ENCODE data around the gene NSFL1C. TPM values are rescaled to one million over a fixed set of nuclear protein-coding genes. Genes with fewer than 3 reads are reported as not detected.
"Not testable (repeated sequence)": the region's sequence is repeated elsewhere in the genome, so short reads cannot be mapped to it uniquely, and the experiment has no call there.

The NSFL1C gene
- total RNA-seq, 2 experiments from 2014 or later = 67.2 to 67.9 TPM

DNA sequence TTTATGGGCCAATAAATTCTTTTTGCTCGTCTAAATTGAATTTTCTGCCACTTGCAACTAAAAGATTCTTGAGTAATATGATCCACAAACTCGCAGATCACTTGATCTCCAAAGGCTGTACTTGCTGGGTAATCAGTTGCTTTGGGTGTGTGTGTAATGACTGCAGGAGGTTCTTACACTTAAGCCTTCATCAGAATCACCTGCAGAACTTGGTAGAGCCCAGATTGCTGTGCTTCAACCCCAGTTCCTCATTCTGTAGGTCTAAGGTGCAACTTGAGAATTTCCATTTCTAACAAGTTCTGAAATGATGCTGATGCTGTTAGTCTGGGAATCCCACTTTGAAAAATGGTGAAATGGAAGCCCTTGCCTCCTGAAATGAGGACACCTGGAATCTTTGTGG, 60.8 kb downstream of the NSFL1C start:
- Mint-ChIP-seq H3K4me3 (no peak overlapping the region), H3K36me3 (ENCODE audit: low read depth) (no peaks in the 10 kb centered on the region), H3K4me1 (ENCODE audit: low read depth) (peaks cover 5% of the 10 kb centered on the region), H3K9me3 (peaks cover 1% of the 10 kb centered on the region), H3K27ac (no peak overlapping the region), H3K27me3 (peaks cover 5% of the 10 kb centered on the region)
- DNase-seq (no peak), ATAC-seq (no peak)
- POLR2A ChIA-PET = no interaction called here
- CTCF ChIA-PET = interaction anchor here (1.7 kb wide), 1 partner anchor 8 kb away, joined by 4 read pairs; no protein-coding TSS in a partner anchor
- intact Hi-C loops (cut with micrococcal nuclease) = no loop called here
- TF ChIP-seq, protein P1, sequence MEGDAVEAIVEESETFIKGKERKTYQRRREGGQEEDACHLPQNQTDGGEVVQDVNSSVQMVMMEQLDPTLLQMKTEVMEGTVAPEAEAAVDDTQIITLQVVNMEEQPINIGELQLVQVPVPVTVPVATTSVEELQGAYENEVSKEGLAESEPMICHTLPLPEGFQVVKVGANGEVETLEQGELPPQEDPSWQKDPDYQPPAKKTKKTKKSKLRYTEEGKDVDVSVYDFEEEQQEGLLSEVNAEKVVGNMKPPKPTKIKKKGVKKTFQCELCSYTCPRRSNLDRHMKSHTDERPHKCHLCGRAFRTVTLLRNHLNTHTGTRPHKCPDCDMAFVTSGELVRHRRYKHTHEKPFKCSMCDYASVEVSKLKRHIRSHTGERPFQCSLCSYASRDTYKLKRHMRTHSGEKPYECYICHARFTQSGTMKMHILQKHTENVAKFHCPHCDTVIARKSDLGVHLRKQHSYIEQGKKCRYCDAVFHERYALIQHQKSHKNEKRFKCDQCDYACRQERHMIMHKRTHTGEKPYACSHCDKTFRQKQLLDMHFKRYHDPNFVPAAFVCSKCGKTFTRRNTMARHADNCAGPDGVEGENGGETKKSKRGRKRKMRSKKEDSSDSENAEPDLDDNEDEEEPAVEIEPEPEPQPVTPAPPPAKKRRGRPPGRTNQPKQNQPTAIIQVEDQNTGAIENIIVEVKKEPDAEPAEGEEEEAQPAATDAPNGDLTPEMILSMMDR (IDR thresholded peaks at IDR 0.05) = no peak

- Mint-ChIP-seq H3K9me3 (peaks cover 1% of the 10 kb centered on the region), H3K4me1 (ENCODE audit: low read depth) (peaks cover 5% of the 10 kb centered on the region), H3K27ac (no peak overlapping the region), H3K4me3 (no peak overlapping the region), H3K36me3 (ENCODE audit: low read depth) (no peaks in the 10 kb centered on the region), H3K27me3 (no peaks in the 10 kb centered on the region)
- CTCF ChIA-PET = no interaction called here
- intact Hi-C loops (cut with micrococcal nuclease) = no loop called here
- TF ChIP-seq, protein P1 (IDR thresholded peaks at IDR 0.05) = no peak
- POLR2A ChIA-PET = interaction anchor here (0.6 kb wide), 1 partner anchor 10 kb away, joined by 4 read pairs; the partner anchor contains the start of gene FKBP1A
- DNase-seq = no peak
- ATAC-seq = no peak
These were observed 63.0 kb downstream of the NSFL1C start for GRCh38 chr20:1403624-1404023.

DNA sequence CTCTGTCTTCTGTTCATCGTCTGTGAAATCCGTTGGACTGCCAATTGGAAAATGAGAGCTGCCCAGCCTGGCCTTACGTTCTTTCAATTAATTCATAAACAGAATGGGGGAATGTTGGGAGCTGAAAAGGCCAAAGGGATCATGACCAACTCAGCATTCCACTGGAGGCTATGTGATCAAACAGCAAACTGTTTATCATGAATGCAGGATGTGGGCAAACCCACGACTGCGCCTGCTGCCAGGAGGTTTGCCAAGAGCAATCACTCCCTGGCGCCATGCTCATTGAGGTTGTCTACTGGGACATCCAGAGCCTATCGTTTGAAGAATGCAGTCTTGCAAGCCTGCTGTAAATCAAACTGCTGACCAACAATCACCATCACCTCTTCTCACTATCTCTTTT, 64.5 kb downstream of the NSFL1C start:
- intact Hi-C loops (cut with micrococcal nuclease) = no loop called here
- ATAC-seq = no peak
- Mint-ChIP-seq H3K4me3 (no peak overlapping the region), H3K36me3 (ENCODE audit: low read depth) (no peaks in the 10 kb centered on the region), H3K27me3 (no peaks in the 10 kb centered on the region), H3K9me3 (peaks cover 1% of the 10 kb centered on the region), H3K4me1 (ENCODE audit: low read depth) (peaks cover 5% of the 10 kb centered on the region), H3K27ac (no peak overlapping the region)
- POLR2A ChIA-PET = interaction anchor here (1.2 kb wide), 1 partner anchor 11 kb away, joined by 3 read pairs; no protein-coding TSS in a partner anchor
- CTCF ChIA-PET = interaction anchor here (1.3 kb wide), 2 partner anchors 90 to 101 kb away, joined by 3 to 4 read pairs; no protein-coding TSS in a partner anchor
- no peak for DNase-seq
- TF ChIP-seq, protein P1 (IDR thresholded peaks at IDR 0.05) = no peak

DNA sequence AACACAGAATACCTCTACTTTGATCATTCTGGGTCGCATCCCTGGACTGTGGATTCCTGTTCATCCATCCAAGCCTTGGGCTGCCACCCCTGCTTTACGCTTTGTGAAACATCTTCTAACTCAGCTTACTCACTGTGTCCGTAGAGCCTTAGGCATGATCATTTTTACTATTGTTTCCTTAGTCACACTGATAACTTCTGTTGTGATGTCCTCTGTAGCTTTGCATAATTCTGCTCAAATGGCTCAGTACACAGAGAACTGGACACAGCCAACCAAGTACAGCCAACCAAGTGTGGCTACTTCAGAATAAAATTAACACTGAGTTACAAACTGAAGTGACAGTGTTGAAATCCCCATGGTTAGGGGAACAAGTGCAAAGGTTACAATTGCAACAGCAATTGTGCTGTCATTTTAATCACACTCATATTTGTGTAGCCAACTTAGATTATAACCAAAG, 65.2 kb downstream of the NSFL1C start:
- ChIA-PET CTCF (interaction anchor here (1.3 kb wide), 1 partner anchor 102 kb away, joined by 3 read pairs; no protein-coding TSS in a partner anchor), POLR2A (interaction anchor here (1.2 kb wide), 1 partner anchor 11 kb away, joined by 3 read pairs; no protein-coding TSS in a partner anchor)
- Mint-ChIP-seq H3K36me3 (ENCODE audit: low read depth) (no peaks in the 10 kb centered on the region), H3K27me3 (no peaks in the 10 kb centered on the region), H3K4me1 (ENCODE audit: low read depth) (peaks cover 7% of the 10 kb centered on the region), H3K9me3 (peaks cover 1% of the 10 kb centered on the region), H3K4me3 (no peak overlapping the region), H3K27ac (no peak overlapping the region)
- ATAC-seq (no peak), DNase-seq (no peak)
- TF ChIP-seq, protein P1 (IDR thresholded peaks at IDR 0.05) = no peak
- intact Hi-C loops (cut with micrococcal nuclease) = no loop called here

DNA sequence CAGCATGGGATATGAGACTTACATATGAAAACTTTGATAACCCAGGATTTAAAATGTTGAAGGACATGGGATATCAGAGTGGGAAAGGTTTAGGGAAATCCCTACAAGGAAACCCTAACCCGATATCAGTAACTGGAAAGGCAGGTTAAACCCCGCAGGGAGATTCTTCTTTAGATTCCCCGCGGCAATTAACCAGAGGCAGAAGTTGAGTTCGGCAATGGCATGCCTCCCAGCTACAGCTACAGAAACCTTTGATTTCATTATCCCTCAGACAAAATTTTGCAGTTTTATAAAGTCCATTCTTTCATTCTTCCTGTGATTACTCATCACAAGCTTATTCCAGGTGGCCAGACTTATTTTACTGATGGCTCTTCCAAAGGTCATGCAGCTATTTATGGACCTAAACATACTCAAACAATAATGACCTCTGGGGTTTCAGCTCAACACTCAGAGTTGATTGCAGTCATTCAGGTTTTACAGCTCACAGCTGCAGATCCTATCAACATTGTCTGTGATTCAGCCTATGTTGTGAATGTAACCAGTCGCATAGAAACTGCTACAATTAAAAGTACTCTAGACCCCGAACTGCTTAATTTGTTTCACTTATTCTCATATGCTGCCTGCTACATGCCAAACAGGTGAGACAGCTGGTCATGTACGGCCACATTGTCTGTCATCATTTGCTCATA, 66.8 kb downstream of the NSFL1C start:
- CTCF ChIA-PET = interaction anchor here (0.7 to 1.4 kb wide), 4 partner anchors 36 to 61 kb away, joined by 3 read pairs; no protein-coding TSS in a partner anchor
- H3K27me3 Mint-ChIP-seq; H3K36me3 Mint-ChIP-seq (ENCODE audit: low read depth); H3K4me1 Mint-ChIP-seq (ENCODE audit: low read depth); H3K4me3 Mint-ChIP-seq; H3K27ac Mint-ChIP-seq; H3K9me3 Mint-ChIP-seq; ATAC-seq; DNase-seq; intact Hi-C loops (cut with micrococcal nuclease): not testable (repeated sequence)
- POLR2A ChIA-PET = interaction anchor here (0.7 to 1.4 kb wide), 2 partner anchors 8 to 78 kb away, joined by 3 to 5 read pairs; no protein-coding TSS in a partner anchor

DNA sequence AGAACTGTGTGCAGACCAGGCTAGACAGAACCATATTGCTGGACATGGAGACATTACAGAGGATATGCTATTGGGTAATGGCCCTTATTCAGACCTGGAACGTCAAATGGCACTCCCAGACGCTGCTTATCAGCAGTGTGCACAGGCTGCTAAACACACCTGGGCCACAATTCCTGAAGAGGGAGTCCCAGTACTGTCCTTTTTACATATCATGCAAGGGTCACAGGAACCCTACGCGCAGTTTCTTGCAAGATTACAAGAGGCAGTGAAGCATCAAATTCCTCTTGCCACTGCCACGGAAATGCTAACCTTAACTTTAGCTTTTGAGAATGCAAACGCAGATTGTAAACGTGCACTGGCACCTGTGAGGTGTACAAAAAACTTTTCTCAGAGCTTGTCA, 68.5 kb downstream of the NSFL1C start:
- DNase-seq; H3K36me3 Mint-ChIP-seq (ENCODE audit: low read depth); H3K27ac Mint-ChIP-seq; ATAC-seq; POLR2A ChIA-PET; H3K27me3 Mint-ChIP-seq; H3K9me3 Mint-ChIP-seq; intact Hi-C loops (cut with micrococcal nuclease); H3K4me3 Mint-ChIP-seq: not testable (repeated sequence)
- CTCF ChIA-PET = interaction anchor here (1.1 to 1.3 kb wide), 2 partner anchors 9 to 40 kb away, joined by 3 to 4 read pairs; no protein-coding TSS in a partner anchor
- peaks cover 17% of the 10 kb centered on the region for H3K4me1 Mint-ChIP-seq (ENCODE audit: low read depth)

Data from activated CD8-positive, alpha-beta T cell treated with anti-CD3 and anti-CD28 coated beads for 36 hours (primary cell).